DMS 273 (cell line): ENCODE measurements around the gene CD9.
A peak's percentile ranks its signal among the peaks of the same experiment; 100 is the strongest.
"Not testable (repeated sequence)": the region's sequence is repeated elsewhere in the genome, so short reads cannot be mapped to it uniquely, and the experiment has no call there.

Experiments
- DNase-seq: peaks from one replicate; lab custom pipeline; 2025; ENCODE audit not compliant: unreplicated experiment; lab: John Stamatoyannopoulos, UW

Gene CD9, protein sequence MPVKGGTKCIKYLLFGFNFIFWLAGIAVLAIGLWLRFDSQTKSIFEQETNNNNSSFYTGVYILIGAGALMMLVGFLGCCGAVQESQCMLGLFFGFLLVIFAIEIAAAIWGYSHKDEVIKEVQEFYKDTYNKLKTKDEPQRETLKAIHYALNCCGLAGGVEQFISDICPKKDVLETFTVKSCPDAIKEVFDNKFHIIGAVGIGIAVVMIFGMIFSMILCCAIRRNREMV

DNA sequence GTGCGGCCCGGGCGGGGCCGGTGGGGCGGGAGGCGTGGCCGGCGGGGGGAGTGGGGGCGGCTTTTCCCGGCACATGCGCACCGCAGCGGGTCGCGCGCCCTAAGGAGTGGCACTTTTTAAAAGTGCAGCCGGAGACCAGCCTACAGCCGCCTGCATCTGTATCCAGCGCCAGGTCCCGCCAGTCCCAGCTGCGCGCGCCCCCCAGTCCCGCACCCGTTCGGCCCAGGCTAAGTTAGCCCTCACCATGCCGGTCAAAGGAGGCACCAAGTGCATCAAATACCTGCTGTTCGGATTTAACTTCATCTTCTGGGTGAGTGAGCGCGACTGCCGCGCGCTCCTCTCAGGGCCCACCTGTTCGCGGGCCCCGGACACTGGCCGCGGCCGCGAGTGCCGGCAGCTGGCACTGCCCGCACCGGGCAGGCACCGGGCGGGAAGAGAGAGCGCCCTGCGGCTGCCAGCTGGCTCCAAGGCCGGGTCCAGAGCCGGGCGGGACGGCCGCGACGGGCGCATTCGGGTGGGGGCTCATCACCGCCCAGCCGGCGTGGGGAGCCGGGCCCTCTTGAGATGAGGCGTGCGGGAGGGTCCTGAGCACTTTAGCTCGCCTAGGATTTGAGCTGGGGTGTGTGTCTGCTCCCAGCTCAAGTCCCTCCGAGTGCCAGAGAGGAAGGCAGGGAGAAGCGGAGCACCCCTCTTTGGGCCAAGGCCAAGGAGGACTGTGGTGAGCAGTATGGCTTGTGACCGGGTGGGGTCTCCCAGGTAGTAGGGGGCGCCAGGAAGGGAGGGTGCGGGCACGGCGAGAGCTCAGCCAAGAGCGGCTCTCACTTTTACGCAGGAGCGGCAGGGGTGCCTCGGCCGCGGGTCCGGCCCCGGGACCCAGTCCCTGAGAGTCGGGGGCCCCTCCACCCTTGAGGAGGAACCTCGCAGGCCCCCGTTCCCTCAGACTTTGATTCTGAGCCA lies at the start of gene CD9:
CD9 (plus strand) TSS at position 145 of the 957 bp plus-strand sequence; CDS start at position 245, 100 bp downstream.
- DNase-seq, result peak; percentile 67

DNA sequence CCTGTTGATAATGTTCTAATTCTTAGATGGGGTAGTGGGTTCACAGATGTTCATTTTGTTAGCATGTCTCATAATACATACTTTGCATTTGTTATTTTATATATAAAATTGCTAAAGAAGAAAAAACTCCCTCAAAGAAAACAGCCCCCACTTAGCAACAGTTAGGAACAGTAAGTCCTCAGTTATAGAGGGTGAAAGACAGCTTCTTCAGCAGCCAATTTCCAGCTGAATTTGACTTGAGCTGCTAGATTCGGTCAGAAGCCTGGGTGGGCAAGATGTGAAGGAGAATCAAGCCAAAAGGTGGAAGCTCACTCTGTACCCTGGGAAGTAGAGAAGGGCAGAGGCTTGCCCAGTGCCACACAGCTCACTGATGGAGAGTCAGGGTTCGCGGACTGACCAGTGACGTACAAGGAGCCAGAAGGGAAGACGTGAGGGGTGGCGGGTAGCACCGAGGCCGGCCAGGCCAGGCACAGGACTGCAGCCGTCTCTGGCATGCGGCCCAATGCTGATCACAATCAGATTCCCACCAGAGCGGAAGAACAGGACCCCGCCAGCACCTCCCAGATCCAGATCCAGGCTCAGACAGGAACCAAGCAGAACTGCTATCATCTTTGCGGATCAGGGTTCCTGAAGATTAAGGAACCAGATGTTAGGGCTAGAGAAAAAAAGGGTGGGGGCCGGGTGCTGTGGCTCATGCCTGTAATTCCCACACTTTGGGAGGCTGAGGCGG lies 45.3 kb upstream of the CD9 start:
- DNase-seq, result no peak

DNA sequence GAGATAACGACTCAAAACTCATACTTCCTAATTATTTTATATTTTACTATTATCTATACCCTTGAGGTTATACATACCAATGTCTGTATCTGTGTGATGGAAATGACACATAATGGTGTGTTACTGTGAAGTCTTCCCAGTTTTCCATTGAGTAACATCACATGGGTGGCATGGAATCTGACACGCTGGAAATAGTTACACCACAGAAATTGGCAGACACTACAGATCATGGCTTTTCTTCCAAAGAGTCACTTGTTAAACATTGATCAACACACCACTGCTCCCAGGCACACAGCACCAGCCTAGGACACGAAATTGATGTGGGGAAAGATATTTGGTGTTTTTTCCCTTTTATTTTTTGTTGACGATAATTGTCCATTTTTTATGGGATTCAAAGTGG lies 42.7 kb upstream of the CD9 start:
- DNase-seq, result no peak

DNA sequence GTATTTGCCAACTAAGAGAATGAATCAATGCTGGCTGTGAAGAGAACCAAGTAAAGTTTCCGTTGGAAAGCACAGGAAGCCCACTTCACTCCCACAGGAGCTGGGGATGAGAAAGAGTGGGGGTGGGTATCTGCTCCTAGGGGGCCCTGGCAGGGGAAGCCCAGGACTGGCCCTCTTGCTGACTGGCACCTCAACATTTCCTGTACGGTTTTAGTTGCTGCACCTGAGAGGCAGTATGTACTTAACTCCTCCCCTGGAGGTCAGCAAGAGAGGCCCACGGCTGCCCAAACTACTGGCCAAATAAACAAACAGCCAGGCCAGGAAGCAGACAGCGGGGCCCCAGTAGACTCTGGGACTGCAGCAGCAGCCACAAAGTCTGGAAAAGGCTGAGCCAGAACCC lies 41.9 kb upstream of the CD9 start:
- no peak for DNase-seq

DNA sequence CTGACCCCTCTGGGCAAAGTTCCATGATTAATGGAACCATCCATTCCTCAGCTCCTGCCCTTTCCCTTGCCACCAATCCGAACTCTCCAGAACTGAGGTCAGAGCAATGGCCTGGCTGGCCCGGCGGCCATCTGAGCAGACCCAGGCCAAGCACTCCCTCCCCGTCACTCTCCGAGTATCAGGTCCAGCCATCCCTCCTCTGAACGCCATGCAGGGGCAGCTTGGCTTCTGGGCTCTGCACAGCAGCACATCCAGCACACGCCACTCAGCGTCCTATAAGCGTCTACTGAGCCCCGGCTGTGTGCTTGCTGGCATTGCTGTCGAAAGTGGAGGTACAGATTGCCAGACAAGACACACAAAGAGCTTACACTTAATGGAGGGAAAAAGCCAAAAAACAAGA lies 41.5 kb upstream of the CD9 start:
- no peak for DNase-seq

DNA sequence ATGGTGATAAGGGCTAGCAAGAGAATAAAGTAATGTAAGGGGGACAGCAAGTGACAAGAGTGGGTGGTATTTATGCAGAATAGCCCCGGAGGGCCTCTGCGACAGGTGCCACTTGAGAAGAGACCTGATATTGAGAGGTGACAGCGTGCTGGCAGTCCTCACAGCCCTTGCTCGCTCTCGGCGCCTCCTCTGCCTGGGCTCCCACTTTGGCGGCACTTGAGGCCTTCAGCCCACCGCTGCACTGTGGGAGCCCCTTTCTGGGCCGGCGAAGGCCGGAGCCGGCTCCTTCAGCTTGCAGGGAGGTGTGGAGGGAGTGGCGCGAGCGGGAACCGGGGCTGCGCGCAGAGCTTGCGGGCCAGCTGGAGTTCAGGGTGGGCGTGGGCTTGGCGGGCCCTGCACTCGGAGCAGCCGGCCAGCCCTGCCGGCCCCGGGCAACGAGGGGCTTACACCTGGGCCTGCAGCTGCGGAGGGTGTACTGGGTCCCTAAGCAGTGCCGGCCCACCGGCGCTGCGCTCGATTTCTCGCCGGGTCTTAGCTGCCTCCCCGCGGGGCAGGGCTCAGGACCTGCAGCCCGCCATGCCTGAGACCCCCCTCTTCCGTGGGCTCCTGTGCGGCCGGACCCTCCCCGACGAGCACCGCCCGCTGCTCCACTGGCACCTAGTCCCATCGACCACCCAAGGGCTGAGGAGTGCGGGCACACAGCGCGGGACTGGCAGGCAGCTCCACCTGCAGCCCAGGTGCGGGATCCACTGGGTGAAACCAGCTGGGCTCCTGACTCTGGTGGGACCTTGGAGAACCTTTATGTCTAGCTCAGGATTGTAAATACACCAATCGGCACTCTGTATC lies 40.8 kb upstream of the CD9 start:
- DNase-seq, result not testable (repeated sequence)

DNA sequence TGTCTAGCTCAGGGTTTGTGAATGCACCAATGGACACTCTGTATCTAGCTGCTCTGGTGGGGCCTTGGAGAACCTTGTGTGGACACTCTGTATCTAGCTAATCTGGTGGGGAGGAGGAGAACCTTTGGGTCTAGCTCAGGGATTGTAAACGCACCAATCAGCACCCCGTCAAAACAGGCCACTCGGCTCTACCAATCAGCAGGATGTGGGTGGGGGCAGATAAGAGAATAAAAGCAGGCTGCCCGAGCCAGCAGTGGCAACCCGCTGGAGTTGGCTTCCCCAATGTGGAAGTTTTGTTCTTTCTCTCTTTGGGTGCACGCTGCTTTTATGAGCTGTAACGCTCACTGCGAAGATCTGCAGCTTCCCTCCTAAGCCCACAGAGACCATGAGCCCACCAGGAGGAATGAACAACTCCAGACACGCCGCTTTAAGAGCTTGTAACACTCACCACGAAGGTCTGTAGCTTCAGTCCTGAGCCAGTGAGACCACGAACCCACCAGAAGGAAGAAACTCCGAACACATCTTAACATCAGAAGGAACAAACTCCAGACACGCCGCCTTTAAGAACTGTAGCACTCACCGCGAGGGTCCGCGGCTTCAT lies 40.1 kb upstream of the CD9 start:
- DNase-seq, result not testable (repeated sequence)

DNA sequence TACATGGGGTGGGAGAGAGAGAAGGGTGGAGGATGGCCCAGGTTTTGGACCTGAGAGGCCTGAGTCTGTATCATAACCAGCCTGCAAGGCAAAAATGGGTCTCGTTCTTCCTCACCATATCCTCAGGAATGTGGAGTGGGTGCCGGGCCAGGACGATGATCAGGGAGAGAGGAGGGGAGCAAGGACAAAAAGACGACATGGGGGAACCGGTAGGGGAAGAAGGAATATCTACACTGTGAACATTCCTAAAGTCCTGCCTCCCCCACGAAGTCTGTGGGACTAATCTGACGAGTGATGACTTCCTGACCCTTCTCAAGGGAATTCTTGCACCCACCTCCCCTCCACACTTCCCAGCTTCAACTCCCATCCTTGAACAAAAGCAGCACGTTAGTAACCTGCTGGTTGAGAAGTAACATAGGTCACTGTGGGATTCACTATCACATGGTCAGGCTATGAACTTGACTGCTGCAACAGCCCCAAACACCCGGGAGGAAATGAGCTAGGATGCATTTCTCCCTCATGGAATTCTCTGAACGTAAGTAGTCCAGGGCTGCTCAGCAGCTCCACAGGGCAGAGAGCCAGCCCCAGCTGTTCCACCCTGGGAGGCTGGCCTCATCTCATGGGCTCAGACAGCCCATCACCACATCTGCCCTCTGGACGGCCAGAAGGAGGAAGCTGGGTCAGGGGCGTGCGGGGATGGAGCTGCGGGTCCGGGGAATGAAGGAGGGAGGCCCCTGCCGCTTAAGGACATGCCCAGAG lies 38.9 kb upstream of the CD9 start:
- peak; percentile 6 for DNase-seq

DNA sequence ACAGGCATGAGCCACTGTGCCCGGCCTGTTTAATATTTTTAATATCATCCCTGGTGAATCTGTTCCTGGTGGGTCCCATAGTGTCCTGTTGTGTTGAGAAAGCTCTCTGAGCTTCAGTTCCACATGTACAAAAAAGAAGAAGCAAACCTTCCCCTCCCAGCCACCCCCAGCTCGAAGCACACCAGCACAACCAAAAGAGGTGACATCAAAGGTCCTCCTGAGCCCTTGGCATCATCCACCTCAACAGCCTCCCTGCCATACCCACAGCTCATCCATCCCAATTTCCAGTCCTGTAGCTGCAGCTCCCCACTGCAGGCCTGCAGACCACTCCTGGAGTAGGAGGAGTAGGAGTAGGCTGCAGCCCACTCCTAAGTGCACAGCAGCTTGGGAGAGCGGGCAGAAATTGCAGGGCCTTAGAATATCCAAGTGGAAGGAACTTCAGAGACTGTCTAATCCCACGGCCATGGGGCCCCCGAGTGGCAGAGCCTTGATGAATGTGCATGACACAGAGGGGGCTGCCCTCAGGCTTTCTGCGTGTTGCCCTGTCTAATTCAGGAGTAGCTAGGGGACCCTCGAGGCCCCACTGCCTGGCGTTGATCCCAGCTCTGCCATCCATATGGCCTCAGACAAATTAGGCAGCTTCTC lies 36.7 kb upstream of the CD9 start:
- DNase-seq, result no peak

DNA sequence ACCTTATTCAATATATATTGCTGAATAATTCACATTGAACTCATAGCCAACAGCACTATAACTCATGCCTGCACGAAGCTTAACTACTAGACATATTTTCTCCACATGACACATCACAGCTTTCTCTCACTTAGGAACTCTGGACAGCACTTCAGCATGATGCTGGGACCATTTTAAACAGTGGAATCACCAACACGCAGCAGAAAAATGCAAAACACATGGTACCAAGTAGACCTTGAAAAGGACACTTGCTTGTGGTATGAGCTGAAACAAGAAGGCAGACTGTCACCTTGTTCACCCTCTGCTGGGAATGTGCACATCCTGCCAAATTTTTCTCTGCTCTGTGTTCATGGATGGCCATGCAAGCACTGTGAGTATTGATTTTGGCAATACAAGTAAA lies 34.8 kb upstream of the CD9 start:
- DNase-seq, result no peak

DNA sequence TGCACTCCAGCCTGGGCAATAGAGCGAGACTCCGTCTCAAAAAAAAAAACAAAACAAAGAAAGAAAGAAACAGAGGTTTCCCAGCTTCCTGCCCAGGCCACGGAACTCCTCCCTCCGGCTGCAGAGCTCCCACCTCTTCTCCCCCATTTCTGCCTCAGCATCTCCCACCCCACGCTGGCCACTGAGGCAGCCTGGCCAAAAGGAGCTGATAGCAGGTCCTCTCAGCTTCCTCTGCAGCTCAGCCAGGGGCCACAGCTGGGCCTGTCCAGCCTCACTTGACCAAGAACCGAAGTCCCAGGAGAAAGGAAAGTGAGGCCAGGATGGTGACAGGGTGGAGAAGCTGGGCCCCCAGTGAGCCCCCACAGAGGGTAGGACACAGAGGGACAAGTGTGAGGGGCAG lies 33.4 kb upstream of the CD9 start:
- DNase-seq, result no peak

DNA sequence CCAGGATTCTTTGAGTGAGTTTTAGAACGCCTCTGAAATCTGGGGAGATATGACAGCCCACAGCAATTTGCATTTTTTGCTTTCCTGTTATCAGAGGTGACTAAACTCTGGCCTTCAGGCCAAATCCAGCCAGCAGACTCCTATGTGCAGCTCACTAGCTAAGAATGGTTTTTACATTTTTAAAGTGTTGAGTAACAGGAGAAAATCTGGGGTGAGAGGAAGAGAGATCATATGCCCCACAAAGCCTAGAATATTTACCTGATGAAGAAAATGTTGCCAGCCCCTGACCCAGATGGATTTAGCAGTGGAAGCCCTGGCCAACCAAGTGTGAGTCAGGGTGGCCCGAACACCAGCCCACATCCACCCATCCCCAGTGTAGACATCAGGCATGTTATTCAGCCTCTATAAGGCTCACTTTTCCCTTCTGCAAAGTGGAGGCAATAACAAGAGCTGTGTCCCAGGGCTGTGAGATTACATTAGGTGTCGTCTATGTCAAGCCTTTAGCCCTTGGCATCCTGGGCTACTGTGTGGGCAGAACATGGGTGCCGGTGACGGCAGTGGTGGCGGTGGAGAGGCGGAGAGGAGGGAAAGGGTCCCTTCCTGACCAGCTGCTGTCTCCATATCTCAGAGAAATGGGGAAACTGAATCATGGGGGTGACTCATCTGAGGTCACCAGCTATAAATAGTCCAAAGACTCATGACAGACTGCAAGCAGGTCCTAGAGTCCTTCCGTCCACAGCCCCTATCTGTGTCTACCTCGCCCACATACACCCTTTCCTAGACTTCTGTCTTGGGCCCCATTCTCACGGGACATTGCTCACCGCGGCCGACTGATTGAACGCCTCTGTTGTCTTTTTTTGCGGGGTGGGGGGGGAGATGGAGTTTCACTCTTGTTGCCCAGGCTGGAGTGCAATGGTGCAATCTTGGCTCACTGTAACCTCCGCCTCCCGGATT lies 32.6 kb upstream of the CD9 start:
- no peak for DNase-seq

DNA sequence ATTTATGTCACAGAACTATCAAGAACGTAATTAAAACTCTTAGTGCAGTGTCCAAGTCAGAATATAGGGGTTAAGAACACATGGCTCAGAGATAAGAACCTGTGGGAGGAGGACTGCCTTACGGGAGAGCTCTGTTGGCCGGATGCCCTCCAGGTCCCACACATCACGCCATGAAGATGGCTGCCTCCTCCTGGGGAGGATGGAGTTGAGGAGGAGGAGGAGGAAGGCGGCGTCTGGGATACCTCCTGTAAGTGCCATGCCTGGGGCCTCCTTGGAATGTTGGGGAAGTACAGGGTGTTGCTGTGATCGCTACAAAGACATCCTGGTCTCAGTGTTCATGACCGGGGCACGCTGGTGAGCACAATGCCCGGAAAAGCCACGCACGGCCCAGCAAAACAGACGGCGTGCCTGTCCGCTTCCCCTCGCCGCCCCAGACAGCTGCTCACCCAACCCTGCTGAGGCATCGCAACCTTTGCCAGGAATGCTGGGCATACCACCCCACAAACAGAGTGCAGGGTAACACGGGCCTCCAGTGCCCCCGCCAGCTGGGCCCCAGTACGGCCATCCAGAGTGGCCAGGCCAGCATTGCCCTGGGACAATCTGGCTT lies 28.7 kb upstream of the CD9 start:
- no peak for DNase-seq

DNA sequence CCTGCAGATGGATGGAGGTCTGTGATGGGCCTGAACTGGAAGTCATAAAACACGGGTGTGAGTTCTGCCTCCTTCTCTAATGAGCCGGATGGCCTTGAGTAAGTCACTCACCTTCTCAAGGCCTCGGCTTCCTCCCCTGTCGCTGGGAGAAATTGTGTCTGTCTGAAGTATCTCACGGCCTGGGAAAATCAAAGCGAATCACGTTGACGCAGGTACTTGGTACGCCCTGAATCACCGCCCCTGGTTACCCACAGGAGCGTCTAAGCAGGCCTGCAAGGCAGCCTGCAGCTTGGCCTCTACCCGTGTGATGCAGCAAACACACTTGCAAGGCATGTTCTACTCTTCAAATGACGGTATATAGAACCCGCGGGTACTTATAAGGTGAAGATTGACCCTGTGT lies 28.1 kb upstream of the CD9 start:
- DNase-seq, result no peak

DNA sequence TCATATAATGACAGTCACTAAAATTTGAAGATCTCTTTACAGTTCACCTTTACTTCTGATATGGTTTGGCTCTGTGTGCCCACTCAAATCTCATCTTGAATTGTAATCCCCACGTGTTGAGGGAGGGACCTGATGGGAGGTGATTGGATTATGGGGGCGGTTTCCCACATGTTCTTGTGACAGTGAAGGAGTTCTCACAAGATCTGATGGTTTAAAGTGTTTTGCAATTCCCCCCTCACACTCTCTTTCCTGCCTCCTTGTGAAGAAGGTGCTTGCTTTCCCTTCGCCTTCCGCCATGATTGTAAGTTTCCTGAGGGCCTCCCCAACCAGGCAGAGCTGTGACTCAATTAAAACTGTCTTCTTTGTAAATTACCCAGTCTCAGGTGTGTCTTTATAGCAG lies 27.3 kb upstream of the CD9 start:
- no peak for DNase-seq

DNA sequence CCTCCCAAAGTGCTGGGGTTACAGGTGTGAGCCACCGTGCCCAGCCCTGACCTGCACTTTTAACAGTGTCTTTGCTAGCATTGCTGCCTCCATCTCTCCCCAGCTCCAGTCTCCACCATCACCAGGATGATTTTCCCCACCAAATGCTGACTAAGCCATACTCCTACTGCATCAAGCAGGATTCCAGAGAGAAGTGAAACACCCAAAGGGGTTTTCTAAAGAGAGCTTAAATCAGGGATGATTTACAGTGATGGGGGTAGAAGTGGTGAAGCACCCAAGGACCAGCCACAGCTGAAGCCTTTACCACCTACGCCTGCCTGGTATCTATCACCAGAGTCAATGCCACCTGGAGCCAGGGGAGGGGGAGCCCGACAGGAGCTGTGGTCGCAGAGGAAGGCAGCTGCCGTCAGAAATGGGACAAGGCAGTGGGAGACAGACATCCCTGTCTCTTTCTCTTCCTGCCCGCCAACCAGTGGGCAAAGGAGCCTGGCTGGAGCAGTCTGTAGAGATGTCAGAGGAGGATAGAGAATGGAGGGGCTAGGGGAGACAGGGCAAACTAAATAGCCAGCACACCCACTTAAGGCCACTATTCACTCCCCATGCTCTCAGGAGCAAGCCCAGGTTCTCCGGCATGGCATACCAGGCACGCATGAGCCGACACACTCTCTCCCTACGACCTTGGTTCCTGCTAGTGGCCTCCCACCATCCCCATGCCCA lies 22.4 kb upstream of the CD9 start:
- DNase-seq, result no peak
